Hematopoietic multipotent progenitor cell treated with erythropoietin and hydrocortisone succinate and interleukin-3 and kit ligand, for 17 days (in vitro differentiated cells): ENCODE results near the gene TDRD3.

Experiments used
- DNase-seq: peaks from one replicate; pipeline ENCODE4 v3.0.0-alpha.2; 2015; ENCODE audit warnings: low spot score

TDRD3 gene

GRCh38 chr13:60575142-60575541 is 178.1 kb downstream of the TDRD3 start:
- no peak for DNase-seq

- no peak for DNase-seq
Observed at GRCh38 chr13:60577761-60578160, 180.7 kb downstream of the TDRD3 start.

- no peak for DNase-seq
Observed at GRCh38 chr13:60583196-60583888, 186.3 kb downstream of the TDRD3 start.

GRCh38 chr13:60583911-60584753 is 187.1 kb downstream of the TDRD3 start:
- no peak for DNase-seq

- DNase-seq = no peak
Observed at GRCh38 chr13:60584976-60585375, 188.0 kb downstream of the TDRD3 start.

GRCh38 chr13:60590800-60591747 is 194.1 kb downstream of the TDRD3 start:
- no peak for DNase-seq

GRCh38 chr13:60603049-60603448 is 206.0 kb downstream of the TDRD3 start:
- no peak for DNase-seq

GRCh38 chr13:60604058-60604457 is 207.0 kb downstream of the TDRD3 start:
- DNase-seq = no peak

GRCh38 chr13:60608954-60609353 is 211.9 kb downstream of the TDRD3 start:
- DNase-seq = no peak

GRCh38 chr13:60611523-60611922 is 214.5 kb downstream of the TDRD3 start:
- no peak for DNase-seq

- DNase-seq = no peak
Observed at GRCh38 chr13:60612593-60612992, 215.6 kb downstream of the TDRD3 start.

GRCh38 chr13:60613080-60613479 is 216.1 kb downstream of the TDRD3 start:
- no peak for DNase-seq

- DNase-seq = no peak
Observed at GRCh38 chr13:60617991-60618733, 221.1 kb downstream of the TDRD3 start.

GRCh38 chr13:60619461-60619860 is 222.4 kb downstream of the TDRD3 start:
- no peak for DNase-seq

- DNase-seq = no peak
Observed at GRCh38 chr13:60620611-60621395, 223.8 kb downstream of the TDRD3 start.

GRCh38 chr13:60623151-60623550 is 226.1 kb downstream of the TDRD3 start:
- no peak for DNase-seq
